ENCODE results near the gene PRKACB. TPM values are rescaled to one million over a fixed set of nuclear protein-coding genes. Genes with fewer than 3 reads are reported as not detected.

PRKACB gene
- total RNA-seq (10 to 100 TPM; 16.6 to 52.3 (median 41.1) TPM), polyA plus RNA-seq (10 to 100 TPM in 1 of 2 donors, 1 to 10 TPM in 1; 8.7 to 19.9 TPM)
- long read RNA-seq, donor 1, full-length matches to known transcripts, result 43 of 50 reads
- long read RNA-seq, donor 1, partial matches to known transcripts, result 2 of 50 reads
- long read RNA-seq, donor 1, other reads (novel, unspliced or antisense), result 5 of 50 reads
- long read RNA-seq, donor 2, full-length matches to known transcripts, result 54 of 63 reads
- long read RNA-seq, donor 2, partial matches to known transcripts, result 1 of 63 reads
- long read RNA-seq, donor 2, other reads (novel, unspliced or antisense), result 8 of 63 reads
- long read RNA-seq, donor 3, full-length matches to known transcripts, result 44 of 50 reads
- long read RNA-seq, donor 3, partial matches to known transcripts, result 2 of 50 reads
- long read RNA-seq, donor 3, other reads (novel, unspliced or antisense), result 4 of 50 reads

DNA sequence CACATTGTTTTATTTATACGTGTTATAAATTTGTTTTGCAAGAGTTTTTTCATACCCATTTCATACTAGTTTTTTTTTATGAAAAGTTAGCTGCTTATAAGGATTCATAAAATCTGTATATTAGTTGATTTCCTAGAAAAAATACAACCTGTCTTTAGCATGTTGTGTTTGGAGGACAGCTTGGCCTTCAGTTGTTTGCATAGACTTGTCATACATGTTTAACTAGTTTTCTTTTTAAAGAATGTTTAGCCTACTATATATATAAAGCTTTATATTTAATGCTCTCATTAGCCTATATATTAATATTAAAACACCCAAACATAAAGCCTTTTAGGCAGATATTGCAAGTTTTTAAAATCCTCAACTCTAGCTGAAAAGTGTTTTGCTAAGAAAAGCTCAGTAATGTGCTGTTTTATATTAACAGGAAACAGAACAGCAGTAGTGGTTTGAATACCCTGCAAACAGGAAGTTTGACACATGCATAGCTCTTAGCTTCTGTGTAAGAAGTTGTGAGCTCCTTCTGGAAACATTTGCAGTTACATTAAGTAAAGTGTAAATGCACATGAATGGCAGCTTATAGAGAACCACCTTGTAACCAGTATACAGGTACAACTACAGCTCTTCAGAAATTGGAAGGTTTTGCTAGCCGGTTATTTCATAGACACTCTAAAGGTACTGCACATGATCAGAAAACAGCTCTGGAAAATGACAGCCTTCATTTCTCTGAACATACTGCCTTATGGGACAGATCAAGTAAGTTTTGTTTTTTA lies at the start of gene PRKACB:
TSS of gene PRKACB (plus strand) at position 476 of the 770 bp plus-strand sequence. CDS start at position 567, 91 bp downstream.
- peak within 1 kb of the TSS in 1 of 12 donors; percentile 87 for H3K27ac ChIP-seq
- no peaks in the 10 kb centered on the region for H3K36me3 ChIP-seq
- H3K4me3 ChIP-seq, result peak within 1 kb of the TSS in 6 of 12 donors; percentile 0 to 52 (median 24)
- no peaks in the 10 kb centered on the region for H3K27me3 ChIP-seq
- DNase-seq (no peak), ATAC-seq (peak in 3 of 4 donors; percentile 56 to 67 (median 64))
- H3K4me1 ChIP-seq, result peaks cover 0 to 26% (median 0%) of the 10 kb centered on the region in 12 donors
- WGBS, 4 donors, result 53 to 61% (median 55%) methylated on average over 2 of the region's 2 CpGs
- peaks cover 0 to 7% (median under 1%) of the 10 kb centered on the region in 12 donors for H3K9me3 ChIP-seq
- intact Hi-C loops (cut with DNase I), result loop anchor here in 9 of 10 donors (5.0 to 10.0 kb wide), 8 partner anchors 288 to 621 kb away; no protein-coding TSS in a partner anchor
- TF ChIP-seq POLR2A (IDR thresholded peaks at IDR 0.05) (no peak), CTCF (IDR thresholded peaks at IDR 0.05) (no peak)

GRCh38 chr1:84095308-84095707 lies 48.8 kb upstream of the PRKACB start:
- H3K4me1 ChIP-seq, result peaks cover 0 to 4% (median 0%) of the 10 kb centered on the region in 12 donors
- H3K27me3 ChIP-seq, result no peaks in the 10 kb centered on the region
- no peak for TF ChIP-seq CTCF (IDR thresholded peaks at IDR 0.05)
- ATAC-seq (no peak), DNase-seq (no peak)
- no peak overlapping the region for H3K4me3 ChIP-seq
- intact Hi-C loops (cut with DNase I), result no loop called here
- no peak overlapping the region for H3K27ac ChIP-seq
- H3K9me3 ChIP-seq, result peaks cover 0 to 9% (median 0%) of the 10 kb centered on the region in 12 donors
- no peaks in the 10 kb centered on the region for H3K36me3 ChIP-seq

DNA sequence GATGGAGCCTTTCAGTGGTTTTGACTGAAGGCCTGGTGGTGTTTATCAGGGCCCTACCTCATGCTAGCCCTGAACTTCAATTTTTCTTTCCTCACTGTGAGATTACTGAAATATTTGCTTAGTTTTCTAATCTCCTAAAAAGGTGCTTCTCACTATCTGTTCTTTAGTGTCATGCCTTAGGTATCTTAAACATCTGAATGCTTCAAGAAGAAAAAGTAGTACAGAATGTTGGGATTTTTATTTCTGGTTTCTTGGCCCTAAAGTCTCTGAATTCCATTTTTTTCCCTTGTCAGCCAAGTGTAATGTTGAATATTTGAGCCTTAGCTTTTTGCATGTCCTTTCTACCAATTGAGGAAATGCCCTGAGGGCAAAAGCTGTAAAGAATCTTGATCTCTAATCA lies 47.9 kb upstream of the PRKACB start:
- Histone ChIP-seq H3K9me3 (peaks cover 0 to 9% (median 0%) of the 10 kb centered on the region in 12 donors), H3K27me3 (no peaks in the 10 kb centered on the region), H3K4me1 (no peaks in the 10 kb centered on the region), H3K27ac (no peak overlapping the region), H3K4me3 (no peak overlapping the region), H3K36me3 (no peaks in the 10 kb centered on the region)
- TF ChIP-seq CTCF (IDR thresholded peaks at IDR 0.05), result no peak
- TF ChIP-seq POLR2A (IDR thresholded peaks at IDR 0.05), result no peak
- no peak for ATAC-seq
- DNase-seq, result no peak
- intact Hi-C loops (cut with DNase I), result no loop called here

DNA sequence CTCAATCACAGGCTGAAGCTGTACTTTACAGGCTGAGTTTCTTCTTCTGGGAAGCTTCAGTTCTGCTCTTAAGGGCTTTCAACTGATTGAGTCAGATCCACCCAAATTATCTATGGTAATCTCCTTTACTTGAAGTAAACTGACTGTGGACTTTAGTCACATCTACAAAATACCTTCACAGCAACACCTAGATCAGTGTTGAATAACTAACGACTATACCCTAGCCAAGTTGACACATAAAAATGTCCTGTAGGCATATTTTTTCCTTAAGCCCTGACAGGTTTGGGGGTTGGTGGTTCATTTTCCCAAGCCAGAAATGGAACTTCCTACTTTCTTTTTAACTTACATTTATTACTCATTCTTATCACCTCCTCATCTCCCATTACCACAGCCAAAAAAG lies 42.9 kb upstream of the PRKACB start:
- ATAC-seq (no peak), DNase-seq (no peak)
- no peak overlapping the region for H3K27ac ChIP-seq
- H3K36me3 ChIP-seq, result no peaks in the 10 kb centered on the region
- no peak overlapping the region for H3K4me3 ChIP-seq
- peaks cover 0 to 5% (median 0%) of the 10 kb centered on the region in 12 donors for H3K9me3 ChIP-seq
- intact Hi-C loops (cut with DNase I), result no loop called here
- H3K4me1 ChIP-seq, result peaks cover 0 to 15% (median 3%) of the 10 kb centered on the region in 12 donors
- H3K27me3 ChIP-seq, result no peaks in the 10 kb centered on the region
- no peak for TF ChIP-seq POLR2A (IDR thresholded peaks at IDR 0.05)
- TF ChIP-seq CTCF (IDR thresholded peaks at IDR 0.05), result no peak
- 74 to 90% (median 82%) methylated on average over 1 of the region's 1 CpG for whole genome bisulfite sequencing, 4 donors
